IPS DF 6.9 (cell line): ENCODE data around the gene ZNF383.
"Not testable (repeated sequence)": the region's sequence is repeated elsewhere in the genome, so short reads cannot be mapped to it uniquely, and the experiment has no call there.

Source experiments
- DNase-seq: peaks from one replicate; pipeline ENCODE4 v3.0.0-alpha.2; 2013; ENCODE audit warnings: low read depth, low spot score
- H3K27ac ChIP-seq: one replicate; pipeline ENCODE4 v1.5.1; 2013; ENCODE audit warnings: low read length, control low read depth
- H3K27me3 ChIP-seq: 2 replicates; pipeline ENCODE4 v1.6.1; 2013; ENCODE audit warnings: mild to moderate bottlenecking, low read length; ENCODE audit not compliant: control insufficient read depth, insufficient read depth
- H3K36me3 ChIP-seq: 2 replicates; pipeline ENCODE4 v1.6.1; 2013; ENCODE audit warnings: low read length; ENCODE audit not compliant: control insufficient read depth, insufficient read depth
- H3K4me1 ChIP-seq: 2 replicates; pipeline ENCODE4 v1.6.1; 2013; ENCODE audit warnings: low read length; ENCODE audit not compliant: control insufficient read depth, insufficient read depth
- H3K4me3 ChIP-seq: 2 replicates; pipeline ENCODE4 v1.5.1; 2013; ENCODE audit warnings: mild to moderate bottlenecking, low read length
- H3K9me3 ChIP-seq: 2 replicates; pipeline ENCODE4 v1.6.1; 2013; ENCODE audit warnings: low read length, inconsistent platforms; ENCODE audit not compliant: control insufficient read depth, insufficient read depth
- WGBS: extraction: QIAGEN DNeasy Blood & Tissue Kit; methylation state at CpG from one replicate; pipeline ENCODE4 v1.1.7; 2013; ENCODE audit warnings: mixed read lengths, missing lambda C conversion rate; ENCODE audit not compliant: insufficient read length, insufficient coverage; 5-methylcytosine and 5-hydroxymethylcytosine counted together

ZNF383 gene

DNA sequence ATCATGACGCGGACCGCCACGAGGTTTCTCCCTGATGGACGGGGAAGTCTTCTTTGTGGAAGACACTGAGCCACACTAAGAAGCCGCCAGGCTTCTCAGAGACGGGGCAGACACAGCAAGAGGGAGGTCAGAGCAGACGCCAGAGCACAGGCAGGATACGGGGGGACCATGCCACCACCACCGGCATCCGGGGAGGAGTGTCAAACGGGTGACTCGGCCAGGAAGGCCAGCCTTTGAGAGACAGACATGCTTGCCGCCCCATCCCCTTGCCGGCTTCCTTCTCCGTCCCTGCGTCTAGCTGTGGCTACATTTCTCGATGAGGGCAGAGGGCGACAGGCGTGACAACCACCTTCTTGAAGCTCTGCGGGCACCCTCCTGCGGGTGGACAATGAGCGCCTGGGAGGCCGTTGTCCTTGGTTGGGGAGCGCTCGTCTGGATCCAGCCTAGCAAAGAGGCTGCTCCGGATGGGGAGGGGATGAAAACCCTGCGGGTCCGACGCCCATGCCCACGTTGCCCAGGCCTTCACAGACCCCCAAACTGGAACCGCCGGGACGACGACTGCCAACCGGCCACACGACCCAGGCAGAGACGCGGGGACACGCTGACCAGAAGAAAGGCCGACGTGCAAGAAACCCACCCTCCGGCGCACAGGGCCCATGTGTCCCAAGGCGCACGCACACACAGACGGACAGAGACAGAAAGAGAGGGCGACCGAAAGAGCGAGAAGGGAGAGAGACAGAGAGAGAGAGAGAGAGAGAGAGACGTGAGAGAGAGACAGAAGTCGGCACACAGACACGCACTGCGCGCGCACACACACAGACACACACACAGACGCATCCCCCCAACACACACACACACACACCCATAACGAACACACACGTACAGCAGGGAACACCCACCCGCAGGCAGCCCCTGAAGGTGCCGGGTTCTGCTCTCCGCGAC, 75.3 kb downstream of the ZNF383 start:
- H3K4me3 ChIP-seq, DNase-seq, H3K27ac ChIP-seq, H3K27me3 ChIP-seq, H3K36me3 ChIP-seq, H3K9me3 ChIP-seq, H3K4me1 ChIP-seq: not testable (repeated sequence)
- 100% methylated on average over 7 of the region's 63 CpGs for WGBS

DNA sequence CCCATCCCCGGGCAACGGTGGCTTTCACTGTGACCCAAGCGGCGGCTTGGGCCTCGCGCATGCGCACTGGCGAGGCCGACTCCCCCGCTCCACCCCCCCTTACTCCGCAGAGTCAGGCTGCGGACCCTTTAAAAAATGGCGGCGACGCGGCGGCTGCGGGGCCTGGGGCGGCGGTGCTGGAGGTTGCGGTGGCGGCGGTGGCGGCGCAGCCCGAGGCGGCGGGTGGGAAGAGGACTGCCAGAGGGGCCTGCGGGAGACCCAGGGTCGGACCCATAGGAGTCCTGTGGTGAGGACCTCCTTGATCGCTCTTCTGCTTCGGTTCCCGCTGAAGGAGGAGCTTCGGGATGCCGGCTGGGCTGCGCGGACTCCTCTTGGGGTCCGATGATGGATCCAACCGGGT, 76.2 kb downstream of the ZNF383 start:
- no CpG with 5 or more reads among the region's 39 CpGs for WGBS
- not testable (repeated sequence) for H3K36me3 ChIP-seq, DNase-seq, H3K27me3 ChIP-seq, H3K4me1 ChIP-seq, H3K9me3 ChIP-seq, H3K4me3 ChIP-seq, H3K27ac ChIP-seq
